GM10266 (cell line): ENCODE measurements around the gene SH2D1B.
"Not testable (repeated sequence)": the region's sequence is repeated elsewhere in the genome, so short reads cannot be mapped to it uniquely, and the experiment has no call there.

Experiments used
- DNase-seq: peaks from one replicate; pipeline ENCODE4 v3.0.0; 2012; ENCODE audit errors: extremely low spot score
- TF ChIP-seq, protein P1 (sequence below): IDR thresholded peaks from 2 replicates; pipeline ENCODE4 v1.5.1; 2012; ENCODE audit warnings: mild to moderate bottlenecking, low read depth; ENCODE audit not compliant: control insufficient read depth, insufficient read depth; ENCODE audit errors: missing control alignments

The SH2D1B gene

GRCh38 chr1:162412002-162412401, at the start of gene SH2D1B:
Gene SH2D1B, minus strand, starts transcription at chr1:162412136. Its CDS starts 120 bp downstream, at chr1:162412016.
- TF ChIP-seq, protein P1, sequence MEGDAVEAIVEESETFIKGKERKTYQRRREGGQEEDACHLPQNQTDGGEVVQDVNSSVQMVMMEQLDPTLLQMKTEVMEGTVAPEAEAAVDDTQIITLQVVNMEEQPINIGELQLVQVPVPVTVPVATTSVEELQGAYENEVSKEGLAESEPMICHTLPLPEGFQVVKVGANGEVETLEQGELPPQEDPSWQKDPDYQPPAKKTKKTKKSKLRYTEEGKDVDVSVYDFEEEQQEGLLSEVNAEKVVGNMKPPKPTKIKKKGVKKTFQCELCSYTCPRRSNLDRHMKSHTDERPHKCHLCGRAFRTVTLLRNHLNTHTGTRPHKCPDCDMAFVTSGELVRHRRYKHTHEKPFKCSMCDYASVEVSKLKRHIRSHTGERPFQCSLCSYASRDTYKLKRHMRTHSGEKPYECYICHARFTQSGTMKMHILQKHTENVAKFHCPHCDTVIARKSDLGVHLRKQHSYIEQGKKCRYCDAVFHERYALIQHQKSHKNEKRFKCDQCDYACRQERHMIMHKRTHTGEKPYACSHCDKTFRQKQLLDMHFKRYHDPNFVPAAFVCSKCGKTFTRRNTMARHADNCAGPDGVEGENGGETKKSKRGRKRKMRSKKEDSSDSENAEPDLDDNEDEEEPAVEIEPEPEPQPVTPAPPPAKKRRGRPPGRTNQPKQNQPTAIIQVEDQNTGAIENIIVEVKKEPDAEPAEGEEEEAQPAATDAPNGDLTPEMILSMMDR = no peak
- DNase-seq = no peak

- TF ChIP-seq, protein P1 = no peak
- no peak for DNase-seq
These were observed 46.3 kb upstream of the SH2D1B start for GRCh38 chr1:162458236-162458635.

- TF ChIP-seq, protein P1 = no peak
- no peak for DNase-seq
These were observed 44.4 kb upstream of the SH2D1B start for GRCh38 chr1:162456323-162456722.

- not testable (repeated sequence) for DNase-seq
These were observed 42.4 kb upstream of the SH2D1B start for GRCh38 chr1:162454361-162454760.

GRCh38 chr1:162446946-162447345, 35.0 kb upstream of the SH2D1B start:
- DNase-seq = no peak
- TF ChIP-seq, protein P1 = no peak

DNA sequence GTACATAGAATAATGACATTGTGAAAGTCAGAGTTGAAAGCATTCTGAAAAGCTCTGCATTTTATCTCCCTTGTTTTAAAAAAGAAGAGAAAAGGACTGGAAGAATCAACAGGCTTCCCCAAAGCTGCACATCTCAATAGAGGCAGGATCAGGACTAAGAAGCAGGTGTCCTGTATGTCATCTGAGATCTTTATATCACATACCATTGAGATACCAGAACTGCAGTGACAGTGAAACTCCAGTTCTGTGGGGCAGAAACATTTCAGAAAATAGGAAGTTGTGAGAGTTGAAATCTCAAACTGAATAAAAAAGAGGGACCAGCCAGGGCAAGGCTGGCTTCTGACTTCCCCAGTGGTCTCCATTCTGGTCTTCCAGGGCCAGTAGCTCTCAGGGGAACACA, 33.0 kb upstream of the SH2D1B start:
- DNase-seq = no peak

GRCh38 chr1:162432977-162433713, 21.2 kb upstream of the SH2D1B start:
- DNase-seq = not testable (repeated sequence)

More for the DNA sequence above, 33.0 kb upstream of the SH2D1B start:
- TF ChIP-seq, protein P1 = no peak

DNA sequence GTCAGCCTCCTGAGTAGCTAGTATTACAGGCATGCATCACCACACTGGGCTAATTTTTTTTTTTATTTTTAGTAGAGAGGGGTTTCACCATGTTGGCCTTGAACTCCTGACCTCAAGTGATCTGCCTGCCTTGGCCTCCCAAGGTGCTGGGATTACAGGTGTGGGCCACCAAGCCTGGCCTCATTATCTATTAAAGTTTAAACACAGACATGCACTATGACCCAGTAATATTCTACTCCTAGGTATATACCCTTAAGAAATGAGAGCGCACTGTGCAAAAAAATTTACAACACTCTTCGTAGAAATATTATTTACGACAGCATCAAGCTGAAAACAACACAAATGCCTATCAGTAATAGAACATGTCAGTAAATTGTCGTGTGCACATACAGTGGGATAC, 18.6 kb upstream of the SH2D1B start:
- TF ChIP-seq, protein P1 = no peak

More for the DNA sequence above, 18.6 kb upstream of the SH2D1B start:
- no peak for DNase-seq
